ENCODE results near the gene ID3.

- TF ChIP-seq MEIS2 (IDR thresholded peaks at IDR 0.05; ENCODE audit: partially characterized antibody), result no peak
- no peak for TF ChIP-seq PPARD (CRISPR knock-in tag; IDR thresholded peaks at IDR 0.05)
- TF ChIP-seq ZBTB7A (IDR thresholded peaks at IDR 0.05; ENCODE audit: borderline replicate concordance, control insufficient read depth, low read depth, low read length), result no peak
- TF ChIP-seq CBX3 (IDR thresholded peaks at IDR 0.05; ENCODE audit: borderline replicate concordance in 1 of 2, low read length in 2 of 2), result no peak
- TF ChIP-seq, protein P1, sequence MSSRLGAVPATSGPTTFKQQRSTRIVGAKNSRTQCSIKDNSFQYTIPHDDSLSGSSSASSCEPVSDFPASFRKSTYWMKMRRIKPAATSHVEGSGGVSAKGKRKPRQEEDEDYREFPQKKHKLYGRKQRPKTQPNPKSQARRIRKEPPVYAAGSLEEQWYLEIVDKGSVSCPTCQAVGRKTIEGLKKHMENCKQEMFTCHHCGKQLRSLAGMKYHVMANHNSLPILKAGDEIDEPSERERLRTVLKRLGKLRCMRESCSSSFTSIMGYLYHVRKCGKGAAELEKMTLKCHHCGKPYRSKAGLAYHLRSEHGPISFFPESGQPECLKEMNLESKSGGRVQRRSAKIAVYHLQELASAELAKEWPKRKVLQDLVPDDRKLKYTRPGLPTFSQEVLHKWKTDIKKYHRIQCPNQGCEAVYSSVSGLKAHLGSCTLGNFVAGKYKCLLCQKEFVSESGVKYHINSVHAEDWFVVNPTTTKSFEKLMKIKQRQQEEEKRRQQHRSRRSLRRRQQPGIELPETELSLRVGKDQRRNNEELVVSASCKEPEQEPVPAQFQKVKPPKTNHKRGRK (tag; IDR thresholded peaks at IDR 0.05), result no peak
- no peak for TF ChIP-seq CHD1 (IDR thresholded peaks at IDR 0.05; ENCODE audit: low read length)
- no peak for TF ChIP-seq CBFB (CRISPR knock-in tag; IDR thresholded peaks at IDR 0.05)
- no peak for TF ChIP-seq NEUROD1 (IDR thresholded peaks at IDR 0.05; ENCODE audit: borderline replicate concordance, low read depth, low read length, partially characterized antibody)
- no peak for TF ChIP-seq POLR2A (conservative IDR thresholded peaks at IDR 0.05)
- no peak for TF ChIP-seq ERF (CRISPR knock-in tag; IDR thresholded peaks at IDR 0.05)
- TF ChIP-seq NFIC (IDR thresholded peaks at IDR 0.05), result no peak
Observed at GRCh38 chr1:23601135-23601967, 42.0 kb upstream of the ID3 start.
